ENCODE measurements around the gene EFL1. TPM values are rescaled to one million over a fixed set of nuclear protein-coding genes. Genes with fewer than 3 reads are reported as not detected.

EFL1 gene
- total RNA-seq, 2 donors from 2014 or later = 42.0 to 59.1 TPM

- Mint-ChIP-seq H3K4me1 (peaks cover 12% of the 10 kb centered on the region), H3K27me3 (ENCODE audit: insufficient read depth) (no peaks in the 10 kb centered on the region), H3K27ac (peak overlapping the region; percentile 26), H3K4me3 (no peak overlapping the region), H3K9me3 (no peaks in the 10 kb centered on the region), H3K36me3 (ENCODE audit: low read depth) (peaks cover 37% of the 10 kb centered on the region)
- H3K27me3 ChIP-seq (ENCODE audit: control insufficient read depth, insufficient read depth, low read length, poor library complexity, severe bottlenecking) = no peaks in the 10 kb centered on the region
- peaks cover 4% of the 10 kb centered on the region for H3K4me1 ChIP-seq (ENCODE audit: control insufficient read depth, insufficient read depth, low read length)
- H3K4me3 ChIP-seq (ENCODE audit: low read length) = no peak overlapping the region
- 85 to 100% methylated on average over 2 of the region's 2 CpGs for WGBS, 2 experiments (ENCODE audit: insufficient coverage in 1 of 2, insufficient read length in 1 of 2)
- H3K36me3 ChIP-seq (ENCODE audit: control insufficient read depth, insufficient read depth, low read length) = peaks cover 59% of the 10 kb centered on the region
- H3K9me3 ChIP-seq (ENCODE audit: control insufficient read depth, low read length) = no peaks in the 10 kb centered on the region
- H3K9ac ChIP-seq (ENCODE audit: extremely low read depth, low read length, poor library complexity, severe bottlenecking) = no peak overlapping the region
- no peak for DNase-seq
- TF ChIP-seq, protein P1, sequence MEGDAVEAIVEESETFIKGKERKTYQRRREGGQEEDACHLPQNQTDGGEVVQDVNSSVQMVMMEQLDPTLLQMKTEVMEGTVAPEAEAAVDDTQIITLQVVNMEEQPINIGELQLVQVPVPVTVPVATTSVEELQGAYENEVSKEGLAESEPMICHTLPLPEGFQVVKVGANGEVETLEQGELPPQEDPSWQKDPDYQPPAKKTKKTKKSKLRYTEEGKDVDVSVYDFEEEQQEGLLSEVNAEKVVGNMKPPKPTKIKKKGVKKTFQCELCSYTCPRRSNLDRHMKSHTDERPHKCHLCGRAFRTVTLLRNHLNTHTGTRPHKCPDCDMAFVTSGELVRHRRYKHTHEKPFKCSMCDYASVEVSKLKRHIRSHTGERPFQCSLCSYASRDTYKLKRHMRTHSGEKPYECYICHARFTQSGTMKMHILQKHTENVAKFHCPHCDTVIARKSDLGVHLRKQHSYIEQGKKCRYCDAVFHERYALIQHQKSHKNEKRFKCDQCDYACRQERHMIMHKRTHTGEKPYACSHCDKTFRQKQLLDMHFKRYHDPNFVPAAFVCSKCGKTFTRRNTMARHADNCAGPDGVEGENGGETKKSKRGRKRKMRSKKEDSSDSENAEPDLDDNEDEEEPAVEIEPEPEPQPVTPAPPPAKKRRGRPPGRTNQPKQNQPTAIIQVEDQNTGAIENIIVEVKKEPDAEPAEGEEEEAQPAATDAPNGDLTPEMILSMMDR (conservative IDR thresholded peaks at IDR 0.05) = no peak
- no peak overlapping the region for H3K27ac ChIP-seq (ENCODE audit: low read depth, low read length)
Observed at GRCh38 chr15:82231842-82232241, 30.7 kb downstream of the EFL1 start.

- H3K4me3 Mint-ChIP-seq = no peak overlapping the region
- peaks cover 12% of the 10 kb centered on the region for H3K4me1 Mint-ChIP-seq
- 100% methylated on average over 2 of the region's 2 CpGs for WGBS, 2 experiments (ENCODE audit: insufficient coverage in 1 of 2, insufficient read length in 1 of 2)
Observed at GRCh38 chr15:82231233-82231632, 31.3 kb downstream of the EFL1 start.

DNA sequence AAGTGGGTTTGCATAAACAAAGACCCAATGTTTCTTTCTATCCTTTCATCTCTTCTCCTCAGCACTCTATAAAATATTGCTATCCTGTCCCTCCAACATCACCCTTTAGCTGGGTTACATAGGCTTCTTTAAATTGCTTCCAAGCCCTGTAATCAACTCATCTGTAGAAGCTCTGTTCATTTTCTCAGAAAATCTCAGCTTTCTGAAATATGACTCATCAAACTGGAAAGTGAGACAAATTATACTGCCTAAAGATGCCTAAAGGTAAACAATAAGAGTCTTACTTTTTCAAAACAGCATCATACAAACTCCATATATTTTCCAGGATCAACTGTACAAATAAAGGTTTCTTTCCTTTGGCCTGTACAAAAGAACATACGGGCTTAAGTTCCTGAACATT, 33.8 kb downstream of the EFL1 start:
- Mint-ChIP-seq H3K27me3 (ENCODE audit: insufficient read depth) (no peaks in the 10 kb centered on the region), H3K4me3 (no peak overlapping the region), H3K9me3 (no peaks in the 10 kb centered on the region), H3K4me1 (peaks cover 12% of the 10 kb centered on the region), H3K36me3 (ENCODE audit: low read depth) (peaks cover 40% of the 10 kb centered on the region), H3K27ac (no peak overlapping the region)
- WGBS, 2 experiments (ENCODE audit: insufficient coverage in 1 of 2, insufficient read length in 1 of 2) = 100% methylated on average over 1 of the region's 1 CpG; no CpG with 5 or more reads in 1 of the 2 experiments
- TF ChIP-seq, protein P1 (conservative IDR thresholded peaks at IDR 0.05) = no peak
- no peak overlapping the region for H3K27ac ChIP-seq (ENCODE audit: low read depth, low read length)
- no peaks in the 10 kb centered on the region for H3K27me3 ChIP-seq (ENCODE audit: control insufficient read depth, insufficient read depth, low read length, poor library complexity, severe bottlenecking)
- H3K4me3 ChIP-seq (ENCODE audit: low read length) = no peak overlapping the region
- H3K36me3 ChIP-seq (ENCODE audit: control insufficient read depth, insufficient read depth, low read length) = peaks cover 68% of the 10 kb centered on the region
- no peak overlapping the region for H3K9ac ChIP-seq (ENCODE audit: extremely low read depth, low read length, poor library complexity, severe bottlenecking)
- no peaks in the 10 kb centered on the region for H3K9me3 ChIP-seq (ENCODE audit: control insufficient read depth, low read length)
- peaks cover 4% of the 10 kb centered on the region for H3K4me1 ChIP-seq (ENCODE audit: control insufficient read depth, insufficient read depth, low read length)
- no peak for DNase-seq

More at GRCh38 chr15:82231233-82231632, 31.3 kb downstream of the EFL1 start:
- no peaks in the 10 kb centered on the region for H3K9me3 ChIP-seq (ENCODE audit: control insufficient read depth, low read length)
- peaks cover 59% of the 10 kb centered on the region for H3K36me3 ChIP-seq (ENCODE audit: control insufficient read depth, insufficient read depth, low read length)
- H3K9ac ChIP-seq (ENCODE audit: extremely low read depth, low read length, poor library complexity, severe bottlenecking) = no peak overlapping the region
- H3K36me3 Mint-ChIP-seq (ENCODE audit: low read depth) = peaks cover 37% of the 10 kb centered on the region
- no peak for DNase-seq
- no peaks in the 10 kb centered on the region for H3K27me3 Mint-ChIP-seq (ENCODE audit: insufficient read depth)
- no peak overlapping the region for H3K27ac ChIP-seq (ENCODE audit: low read depth, low read length)
- H3K9me3 Mint-ChIP-seq = no peaks in the 10 kb centered on the region
- TF ChIP-seq, protein P1 (conservative IDR thresholded peaks at IDR 0.05) = no peak
- no peak overlapping the region for H3K4me3 ChIP-seq (ENCODE audit: low read length)
- H3K27me3 ChIP-seq (ENCODE audit: control insufficient read depth, insufficient read depth, low read length, poor library complexity, severe bottlenecking) = no peaks in the 10 kb centered on the region
- H3K27ac Mint-ChIP-seq = no peak overlapping the region
- peaks cover 4% of the 10 kb centered on the region for H3K4me1 ChIP-seq (ENCODE audit: control insufficient read depth, insufficient read depth, low read length)
